Neural cell (in vitro differentiated cells): ENCODE measurements around the gene RALB.

ENCODE experiments used
- CTCF ChIP-seq: fragments of 450-650 bp; IDR thresholded peaks from 2 replicates; pipeline ENCODE4 v1.5.1; 2014; ENCODE audit warnings: antibody characterized with exemption, mild to moderate bottlenecking, moderate library complexity; ENCODE audit not compliant: poor library complexity, severe bottlenecking
- EP300 ChIP-seq: fragments of 450-650 bp; conservative IDR thresholded peaks from 2 replicates; pipeline ENCODE4 v1.6.1; 2014; ENCODE audit warnings: antibody characterized with exemption, mild to moderate bottlenecking, moderate library complexity; ENCODE audit not compliant: poor library complexity, severe bottlenecking
- EZH2 ChIP-seq: fragments of 200-600, 300-800 bp; shearing (Covaris generic), sonication (generic); IDR thresholded peaks from 2 replicates; pipeline ENCODE4 v1.6.1; 2014; ENCODE audit warnings: antibody characterized with exemption, low read length, borderline replicate concordance, mild to moderate bottlenecking; ENCODE audit not compliant: insufficient read depth, poor library complexity, severe bottlenecking
- POLR2AphosphoS5 ChIP-seq: IDR thresholded peaks from 2 replicates; pipeline ENCODE4 v1.6.1; 2012
- RAD21 ChIP-seq: fragments of 450-650 bp; conservative IDR thresholded peaks from 2 replicates; pipeline ENCODE4 v1.6.1; 2014; ENCODE audit warnings: antibody characterized with exemption, mild to moderate bottlenecking, moderate library complexity
- REST ChIP-seq: IDR thresholded peaks from 2 replicates; pipeline ENCODE4 v1.6.1; 2012; ENCODE audit warnings: borderline replicate concordance
- SMC3 ChIP-seq: fragments of 450-650 bp; conservative IDR thresholded peaks from 2 replicates; pipeline ENCODE4 v1.6.1; 2014; ENCODE audit warnings: antibody characterized with exemption, mild to moderate bottlenecking, moderate library complexity; ENCODE audit not compliant: poor library complexity

- TF ChIP-seq CTCF (no peak), EZH2 (no peak), POLR2AphosphoS5 (no peak), RAD21 (no peak), SMC3 (no peak), EP300 (no peak), REST (no peak)
Measured at GRCh38 chr2:120294008-120294340, 41.3 kb downstream of the RALB start.
